HG03103 (cell line): ENCODE measurements around the gene SLC7A6OS.

ENCODE experiments used
- ATAC-seq: cut with Tn5 transposase; IDR thresholded peaks from one replicate; pipeline ENCODE4 v1.9.1; 2021; ENCODE audit warnings: low read depth; ENCODE audit not compliant: unreplicated experiment

The SLC7A6OS gene

DNA sequence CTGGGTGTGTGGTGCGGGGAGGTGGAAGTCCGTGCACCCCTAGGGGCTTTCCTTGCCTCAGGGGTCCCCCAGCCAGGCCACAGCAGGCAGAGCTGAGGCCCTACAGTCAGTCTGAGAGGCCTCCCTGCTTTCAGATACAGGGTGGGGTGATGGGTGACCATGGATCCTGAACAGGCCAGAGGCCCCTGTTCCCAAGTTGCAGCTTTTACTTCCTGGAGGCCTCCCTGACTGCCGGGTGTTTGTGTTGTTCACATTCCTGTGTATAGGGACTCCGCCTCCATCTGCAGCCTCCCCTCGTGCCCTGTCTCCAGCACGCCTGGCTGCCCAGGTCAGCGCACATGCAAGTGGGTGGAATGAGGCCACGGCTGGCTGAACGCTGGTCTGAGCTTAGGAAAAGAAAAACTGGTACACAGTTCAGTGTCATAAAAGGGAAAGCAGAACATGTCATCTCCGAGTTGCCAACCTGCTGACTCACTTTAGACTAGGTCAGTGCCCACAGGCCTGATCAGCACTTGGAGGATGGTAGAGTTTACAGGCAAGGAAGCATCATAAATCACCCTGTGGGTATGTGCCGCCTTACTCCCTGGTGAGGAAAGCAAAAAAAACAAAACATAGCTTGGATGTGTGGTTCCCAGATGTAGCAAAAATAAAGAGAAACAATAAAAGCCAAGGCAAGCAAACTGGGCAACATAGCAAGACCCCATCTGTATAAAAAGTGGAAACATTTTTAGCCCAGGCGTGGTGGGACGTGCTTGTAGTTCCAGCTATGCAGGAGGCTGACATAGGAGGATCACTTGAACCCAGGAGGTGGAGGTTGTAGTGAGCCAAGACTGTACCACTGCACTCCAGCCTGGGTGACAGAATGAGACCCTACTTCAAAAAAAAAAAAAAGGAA, 52.6 kb downstream of the SLC7A6OS start:
- no peak for ATAC-seq

DNA sequence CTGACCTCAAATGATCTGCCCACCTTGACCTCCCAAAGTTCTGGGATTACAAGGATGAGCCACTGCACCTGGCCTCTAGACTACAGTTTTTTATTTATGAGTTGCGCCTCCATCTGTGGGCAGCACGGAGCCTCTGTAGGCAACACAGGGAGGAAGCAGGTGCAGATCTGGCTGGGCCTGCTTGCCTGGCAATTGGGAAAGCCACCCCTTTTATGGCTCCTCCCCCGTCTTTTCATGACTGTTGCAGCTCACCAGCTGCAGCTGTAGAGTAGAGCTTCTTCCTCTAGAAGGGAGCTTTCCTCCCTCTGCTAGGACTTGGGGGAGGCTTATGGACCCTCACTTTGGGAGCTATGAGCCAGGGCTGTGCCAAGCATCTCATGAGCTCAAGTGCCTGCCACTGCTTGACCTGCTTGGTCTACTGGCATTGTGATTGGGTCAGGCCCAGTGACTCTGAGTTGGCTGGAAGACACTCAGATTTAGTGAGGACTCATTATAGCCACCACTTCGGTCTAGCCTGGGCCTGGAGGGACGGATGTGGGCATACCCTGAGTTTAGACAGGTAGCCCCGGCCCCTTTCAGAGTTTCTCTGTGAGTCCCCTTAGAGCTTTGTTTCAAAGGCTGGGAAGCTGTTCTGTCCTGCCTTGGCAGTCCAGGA, 53.4 kb downstream of the SLC7A6OS start:
- no peak for ATAC-seq

DNA sequence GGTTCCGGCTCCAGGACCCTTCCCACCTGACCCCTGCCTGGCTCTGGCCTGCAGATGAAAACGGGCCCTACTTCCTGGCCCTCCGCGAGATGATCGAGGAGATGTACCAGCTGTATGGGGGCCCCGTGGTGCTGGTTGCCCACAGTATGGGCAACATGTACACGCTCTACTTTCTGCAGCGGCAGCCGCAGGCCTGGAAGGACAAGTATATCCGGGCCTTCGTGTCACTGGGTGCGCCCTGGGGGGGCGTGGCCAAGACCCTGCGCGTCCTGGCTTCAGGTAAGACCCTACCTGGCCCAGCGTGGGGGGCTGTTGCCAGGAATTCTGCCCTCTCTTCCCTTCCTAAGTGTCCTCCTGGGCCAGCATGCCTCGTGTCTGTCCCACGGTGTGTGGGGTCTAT, 55.0 kb downstream of the SLC7A6OS start:
- ATAC-seq: no peak

DNA sequence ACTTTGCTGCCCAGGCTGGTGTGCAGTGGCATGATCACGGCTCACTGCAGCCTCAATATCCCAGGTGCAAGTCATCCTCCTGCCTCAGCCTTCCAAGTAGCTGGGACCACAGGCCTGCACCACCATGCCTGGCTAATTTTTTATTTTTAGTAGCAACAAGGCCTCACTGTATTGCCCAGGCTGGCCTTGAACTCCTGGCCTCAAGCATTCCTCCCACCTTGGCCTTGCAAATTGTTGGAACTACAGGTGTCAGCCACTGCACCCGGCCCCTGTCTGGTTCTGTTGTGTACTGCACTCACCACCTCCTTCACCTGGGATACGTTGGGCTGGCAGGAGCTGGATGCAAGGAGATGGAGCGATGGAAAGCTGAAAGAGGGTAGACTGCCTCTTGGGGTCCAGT, 57.0 kb downstream of the SLC7A6OS start:
- ATAC-seq: no peak

DNA sequence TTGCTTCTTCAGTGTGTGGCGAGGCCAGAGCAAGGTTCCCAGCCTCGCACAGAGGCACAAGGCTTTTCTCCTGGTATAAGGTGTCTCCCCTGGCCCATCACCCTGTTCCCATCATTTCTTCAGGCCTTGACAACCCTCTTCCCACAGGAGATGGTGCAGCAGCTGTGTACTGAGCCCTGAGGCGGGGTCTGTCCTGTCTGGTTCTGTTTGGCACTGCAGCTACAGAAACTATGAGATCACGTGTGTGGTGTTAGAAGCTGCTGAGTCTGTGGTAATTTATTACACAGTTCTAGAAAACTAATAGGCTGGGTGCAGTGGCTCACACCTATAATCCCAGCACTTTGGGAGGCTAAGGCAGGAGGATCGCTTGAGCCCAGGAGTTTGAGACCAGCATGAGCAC, 58.4 kb downstream of the SLC7A6OS start:
- no peak for ATAC-seq

DNA sequence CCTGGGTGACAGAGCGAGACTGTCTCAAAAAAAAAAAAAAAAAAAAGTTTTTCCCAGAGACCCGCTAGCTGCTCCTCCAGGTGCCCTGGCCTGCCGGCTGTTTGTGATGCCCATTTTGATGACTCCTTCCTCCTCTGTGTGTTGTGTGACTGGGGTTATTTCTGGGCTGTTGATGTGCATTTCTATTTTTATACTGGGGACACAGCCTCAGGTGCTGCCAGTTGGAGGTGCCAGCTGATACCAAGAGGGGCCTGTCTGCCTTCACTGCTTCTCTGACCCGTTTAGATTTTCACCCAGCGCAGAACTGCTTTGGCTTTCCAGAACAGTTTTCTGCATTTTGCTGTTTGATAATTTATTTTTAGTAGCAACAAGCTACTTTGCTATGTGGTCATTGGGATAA, 58.9 kb downstream of the SLC7A6OS start:
- ATAC-seq: no peak

DNA sequence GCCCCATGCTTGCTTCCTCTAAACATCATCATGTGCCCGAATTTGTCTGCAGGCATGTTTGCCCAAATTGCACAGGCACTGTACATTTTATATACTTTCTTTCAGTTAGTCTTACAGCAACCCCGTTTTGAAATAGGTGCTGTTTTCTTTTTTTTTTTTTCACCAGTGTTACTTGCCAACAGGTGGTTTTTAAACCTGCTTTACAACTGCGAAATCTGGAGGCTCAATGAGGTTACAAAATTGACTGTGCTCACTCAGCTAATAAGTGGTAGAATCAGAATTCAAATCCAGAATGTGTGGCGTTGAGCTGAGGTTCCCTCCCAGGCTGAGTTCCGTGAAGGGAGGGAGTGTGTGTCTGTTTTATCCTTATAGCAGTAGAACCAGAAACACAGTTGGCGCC, 59.8 kb downstream of the SLC7A6OS start:
- ATAC-seq: no peak

DNA sequence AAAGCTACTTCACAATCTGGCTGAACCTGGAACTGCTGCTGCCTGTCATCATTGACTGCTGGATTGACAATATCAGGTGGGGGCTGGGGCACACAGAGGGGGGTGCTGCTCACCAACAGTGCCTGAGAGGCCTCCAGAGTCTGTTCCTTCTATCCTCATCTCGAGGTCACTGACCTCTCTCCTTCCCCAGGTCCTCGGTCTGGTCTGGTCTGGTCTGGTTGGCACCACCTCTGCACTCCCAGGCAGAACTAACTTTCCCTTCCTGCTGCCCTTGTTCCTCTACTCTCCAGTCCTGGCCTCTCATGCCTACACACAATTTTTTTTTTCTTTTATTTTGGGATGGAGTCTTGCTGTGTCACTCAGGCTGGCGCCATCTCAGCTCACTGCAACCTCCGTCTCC, 61.4 kb downstream of the SLC7A6OS start:
- ATAC-seq: no peak
